ENCODE data around the gene NKX6-2. TPM values are rescaled to one million over a fixed set of nuclear protein-coding genes. Genes with fewer than 3 reads are reported as not detected.

The NKX6-2 gene
- total and polyA plus RNA-seq, 2 of the 8 experiments (the other 6 are each of a cell fraction or from before 2014, with no cell fraction given), result 0.06 TPM; not detected in 1

DNA sequence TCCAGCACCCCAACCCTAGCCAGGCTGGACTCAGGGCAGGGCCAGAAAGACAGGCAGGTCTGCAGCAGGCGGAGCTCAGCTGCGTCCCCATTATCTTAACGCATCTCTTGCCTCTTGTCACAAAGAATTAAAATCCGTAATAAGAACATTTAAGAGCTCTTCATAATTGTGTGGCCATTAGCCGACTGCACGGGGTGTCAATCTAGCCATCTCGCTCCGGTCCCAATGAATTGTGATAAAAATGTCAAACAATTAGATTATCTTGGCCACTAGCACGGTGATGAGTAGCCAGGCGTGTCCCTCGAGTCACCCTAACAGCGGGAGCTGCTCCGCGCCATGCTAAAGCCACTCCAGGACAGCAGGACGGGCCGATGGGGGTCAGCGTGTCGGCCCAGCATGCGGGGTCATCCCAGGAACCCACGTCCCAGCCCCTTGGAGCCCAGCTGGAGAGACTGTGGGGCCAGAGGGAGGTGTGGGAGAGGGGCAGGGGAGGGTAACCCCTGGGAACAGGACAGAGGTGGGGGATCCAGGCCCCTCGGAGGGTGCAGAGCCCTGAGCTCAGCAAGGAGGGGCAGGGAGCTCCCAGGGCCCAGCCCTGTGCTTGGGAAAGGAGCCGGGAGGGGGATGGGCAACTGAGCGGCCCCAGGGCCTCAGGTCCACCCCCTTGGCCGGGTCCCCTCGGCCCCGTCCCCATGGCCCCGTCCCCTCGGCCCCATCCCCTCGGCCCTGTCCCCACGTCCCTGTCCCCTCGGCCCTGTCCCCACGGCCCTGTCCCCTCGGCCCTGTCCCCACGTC, 17.7 kb upstream of the NKX6-2 start:
- Histone ChIP-seq H3K36me3 (ENCODE audit: control insufficient read depth in 2 of 4, insufficient read depth in 4 of 4, low read length in 3 of 4) (no peaks in the 10 kb centered on the region), H3K27ac (ENCODE audit: low read depth, low read length) (no peak overlapping the region), H3K4me2 (ENCODE audit: insufficient read depth in 1 of 2, low read depth in 2 of 2, low read length in 2 of 2) (no peak overlapping the region), H3K56ac (replicated peaks; ENCODE audit: insufficient read length, low read depth, low read length) (no peak overlapping the region), H3K79me2 (ENCODE audit: control insufficient read depth in 1 of 2, insufficient read depth in 2 of 2, low read length in 2 of 2) (no peaks in the 10 kb centered on the region), H2BK120ac (replicated peaks; ENCODE audit: low read depth, low read length) (no peak overlapping the region), H3K79me1 (ENCODE audit: low read depth, low read length) (no peaks in the 10 kb centered on the region), H3K9ac (replicated peaks in 1 of 4; ENCODE audit: extremely low read depth in 1 of 4, low read depth in 3 of 4, low read length in 3 of 4) (no peak overlapping the region), H3K27me3 (replicated peaks in 1 of 4; ENCODE audit: control insufficient read depth in 3 of 4, extremely low read depth in 1 of 4, insufficient read depth in 3 of 4, low read length in 3 of 4) (no peaks in the 10 kb centered on the region), H3K4ac (replicated peaks; ENCODE audit: insufficient read length, low read depth, low read length) (no peak overlapping the region), H3K4me1 (replicated peaks in 1 of 4; ENCODE audit: control insufficient read depth in 3 of 4, insufficient read depth in 4 of 4, low read length in 3 of 4) (peaks cover 0 to under 1% (median 0%) of the 10 kb centered on the region in 4 experiments; a peak in 2 of 7 replicates), H2BK15ac (ENCODE audit: low read length) (no peak overlapping the region), H2AFZ (ENCODE audit: low read length) (no peak overlapping the region), H2BK5ac (ENCODE audit: low read depth, low read length) (no peak overlapping the region), H2AK5ac (ENCODE audit: low read depth, low read length) (no peak overlapping the region), H3K4me3 (ENCODE audit: extremely low read depth in 1 of 4, insufficient read depth in 2 of 4, low read depth in 3 of 4, low read length in 4 of 4) (no peak overlapping the region), H3K23ac (ENCODE audit: insufficient read length) (no peak overlapping the region), H2BK12ac (ENCODE audit: low read depth, low read length) (no peak overlapping the region), H3K9me3 (ENCODE audit: insufficient read depth in 2 of 2, low read depth in 1 of 2, low read length in 1 of 2) (peaks cover 7% of the 10 kb centered on the region in 2 experiments; a peak in 3 of 4 replicates), H2BK20ac (ENCODE audit: low read length) (no peak overlapping the region), H4K5ac (ENCODE audit: insufficient read length, low read depth, low read length) (no peak overlapping the region), H4K20me1 (replicated peaks in 1 of 2; ENCODE audit: control insufficient read depth in 1 of 2, insufficient read depth in 2 of 2, low read length in 2 of 2) (no peaks in the 10 kb centered on the region), H3K18ac (ENCODE audit: extremely low read depth, low read length) (no peak overlapping the region), H3K14ac (ENCODE audit: insufficient read length) (no peak overlapping the region), H4K8ac (ENCODE audit: extremely low read depth, insufficient read depth, low read length) (no peak overlapping the region), H4K91ac (replicated peaks; ENCODE audit: insufficient read length, low read length) (no peak overlapping the region), H3K23me2 (ENCODE audit: low read depth, low read length) (no peaks in the 10 kb centered on the region)
- CTCF ChIA-PET (ENCODE audit: partially characterized antibody), result interaction anchor here (0.6 to 2.3 kb wide), 17 partner anchors 8 to 584 kb away, joined by 3 to 11 read pairs (median 4); no protein-coding TSS in a partner anchor
- 95% methylated on average over 21 of the region's 34 CpGs; no CpG with 5 or more reads in 1 of the 2 experiments for WGBS, 2 experiments (ENCODE audit: extremely low coverage in 1 of 2, insufficient coverage in 1 of 2, insufficient read length in 1 of 2, insufficient replicate concordance in 2 of 2, low coverage in 1 of 2, low lambda C conversion rate in 2 of 2, missing lambda C conversion rate in 1 of 2)
- FAIRE-seq (no peak), DNase-seq (ENCODE audit: low read depth in 1 of 2, low spot score in 2 of 2) (no peak)
- POLR2A ChIA-PET (ENCODE audit: partially characterized antibody), result no interaction called here
- TF ChIP-seq CBX8 (IDR thresholded peaks at IDR 0.05; ENCODE audit: borderline replicate concordance, low read depth, low read length) (no peak), GABPA (IDR thresholded peaks at IDR 0.05; ENCODE audit: borderline replicate concordance, insufficient read depth, low read length) (no peak), GTF2F1 (IDR thresholded peaks at IDR 0.05; ENCODE audit: borderline replicate concordance, low read depth, low read length) (no peak), BACH1 (IDR thresholded peaks at IDR 0.05; ENCODE audit: low read length) (no peak), POLR2A (IDR thresholded peaks at IDR 0.05; ENCODE audit: control extremely low read depth in 1 of 2, low read depth in 2 of 2, low read length in 2 of 2) (no peak), JUND (IDR thresholded peaks at IDR 0.05; ENCODE audit: low read length) (no peak), HDAC2 (IDR thresholded peaks at IDR 0.05; ENCODE audit: borderline replicate concordance in 1 of 2, low read depth in 2 of 2, low read length in 2 of 2) (no peak), RAD21 (IDR thresholded peaks at IDR 0.05 in 1 of 2, conservative IDR thresholded peaks at IDR 0.05 in 1 of 2; ENCODE audit: low read depth in 2 of 2, low read length in 2 of 2) (no peak), CHD2 (IDR thresholded peaks at IDR 0.05; ENCODE audit: low read length) (no peak)

All from H1 (cell line).